GM12878 (cell line): ENCODE data around the gene CDKN1B. TPM values are rescaled to one million over a fixed set of nuclear protein-coding genes. Genes with fewer than 3 reads are reported as not detected.

Source experiments
- ATAC-seq: fragments of 200-7000 bp; cut with Tn5 transposase; 3 replicates; pipeline ENCODE4 v1.9.1; 2020; ENCODE audit warnings: mild to moderate bottlenecking, moderate library complexity
- BruUV-seq: library from RNA; stranded (reverse); fragments of 400-500 nt; replicated peaks from 2 replicates; lab custom pipeline; 2021; lab: Mats Ljungman, UMichigan
- CTCF ChIA-PET: fragments of 300-600 bp; sonication (Branson Sonifier 250); formaldehyde crosslinking; extraction: SDS; loops from one replicate; lab custom pipeline; 2021; ENCODE audit warnings: inconsistent platforms; lab: Yijun Ruan, JAX
- POLR2A ChIA-PET: fragments of 350-600 bp; formaldehyde crosslinking; extraction: SDS; loops from one replicate; lab custom pipeline; 2021; ENCODE audit warnings: inconsistent platforms; lab: Charles Lee
- RAD21 ChIA-PET: fragments of 300-600 bp; sonication (Branson Sonifier 250); formaldehyde crosslinking; loops from one replicate; lab custom pipeline; 2023; ENCODE audit warnings: antibody characterized with exemption; ENCODE audit not compliant: unreplicated experiment; lab: Charles Lee
- SMC1A ChIA-PET: fragments of 300-600 bp; sonication (Branson Sonifier 250); formaldehyde crosslinking; loops from one replicate; lab custom pipeline; 2023; ENCODE audit not compliant: unreplicated experiment, uncharacterized antibody; lab: Charles Lee
- DNase-seq: peaks from one replicate; pipeline ENCODE4 v3.0.0-alpha.2; 2011; ENCODE audit warnings: low read depth, low spot score
- FAIRE-seq: peaks from 3 replicates; lab custom pipeline; 2011; peaks lifted over from hg19 to GRCh38; lab: Jason Lieb, UNC
- H2AFZ ChIP-seq: 2 replicates; pipeline ENCODE4 v1.6.0; 2011; ENCODE audit warnings: low read depth, low read length, control low read depth; ENCODE audit not compliant: control insufficient read depth
- H3K27ac ChIP-seq: 2 replicates; pipeline ENCODE4 v1.5.1; 2011; ENCODE audit warnings: control low read depth; ENCODE audit not compliant: control insufficient read depth, insufficient read depth
- H3K27me3 ChIP-seq, 2 experiments: replicated peaks in 1 of 2; 2 replicates each; pipeline versions ENCODE4 v1.6.0 to v1.6.1; 2011; ENCODE audit warnings: low read length in 1 of 2; ENCODE audit not compliant: control insufficient read depth in 2 of 2, insufficient read depth in 2 of 2
- H3K36me3 ChIP-seq, 2 experiments: 2 replicates each; pipeline ENCODE4 v1.5.1; 2011; ENCODE audit warnings: low read length in 1 of 2; ENCODE audit not compliant: control insufficient read depth in 2 of 2, insufficient read depth in 2 of 2
- H3K4me1 ChIP-seq: 2 replicates; pipeline ENCODE4 v1.6.1; 2011; ENCODE audit warnings: mild to moderate bottlenecking, low read length, moderate library complexity, mixed read lengths; ENCODE audit not compliant: control insufficient read depth, insufficient read depth
- H3K4me2 ChIP-seq: 2 replicates; pipeline ENCODE4 v1.6.0; 2011; ENCODE audit warnings: control low read depth; ENCODE audit not compliant: control insufficient read depth, insufficient read depth
- H3K4me3 ChIP-seq: fragments of 200-600 bp; sonication (generic); 2 replicates; pipeline ENCODE4 v1.5.1; 2016
- H3K79me2 ChIP-seq: 2 replicates; pipeline ENCODE4 v1.6.0; 2011; ENCODE audit warnings: low read length; ENCODE audit not compliant: control insufficient read depth, insufficient read depth
- H3K9ac ChIP-seq: 2 replicates; pipeline ENCODE4 v1.8.0; 2011; ENCODE audit warnings: low read length, control low read depth, mixed read lengths; ENCODE audit not compliant: control insufficient read depth, insufficient read depth
- H3K9me3 ChIP-seq: replicated peaks from 3 replicates; pipeline ENCODE4 v1.5.1; 2011; ENCODE audit warnings: mild to moderate bottlenecking, low read length; ENCODE audit not compliant: control insufficient read depth, insufficient read depth
- H4K20me1 ChIP-seq: 2 replicates; pipeline ENCODE4 v1.6.0; 2011; ENCODE audit not compliant: control insufficient read depth, insufficient read depth
- ASH2L ChIP-seq: fragments of 300-600, 200-600 bp; sonication (generic); IDR thresholded peaks from 2 replicates; pipeline ENCODE4 v1.6.1; 2017; ENCODE audit warnings: low read depth, mild to moderate bottlenecking, borderline replicate concordance
- CREB1 ChIP-seq: IDR thresholded peaks from 2 replicates; pipeline ENCODE4 v1.6.1; 2012; ENCODE audit warnings: low read depth, mild to moderate bottlenecking, inconsistent platforms
- HDGF ChIP-seq: fragments of 450-650 bp; IDR thresholded peaks from 2 replicates; pipeline ENCODE4 v1.6.1; 2016; ENCODE audit warnings: antibody characterized with exemption
- KDM1A ChIP-seq: fragments of 200-600 bp; sonication (generic); IDR thresholded peaks from 2 replicates; pipeline ENCODE4 v1.6.1; 2016; ENCODE audit warnings: borderline replicate concordance
- POLR2AphosphoS5 ChIP-seq: IDR thresholded peaks from 2 replicates; pipeline ENCODE4 v1.6.1; 2011; ENCODE audit warnings: mild to moderate bottlenecking, low read length, inconsistent platforms
- RCOR1 ChIP-seq: conservative IDR thresholded peaks from 2 replicates; pipeline ENCODE4 v1.6.1; 2012; ENCODE audit warnings: low read depth, low read length, improper control_type of control experiment
- ZBTB11 ChIP-seq: fragments of 450-650 bp; formaldehyde crosslinking; IDR thresholded peaks from 2 replicates; pipeline ENCODE4 v1.5.0; 2022; ENCODE audit warnings: mild to moderate bottlenecking, missing genetic modification characterization
- ZBTB4 ChIP-seq: fragments of 450-650 bp; formaldehyde crosslinking; IDR thresholded peaks from 2 replicates; pipeline ENCODE4 v1.4.0; 2022; ENCODE audit warnings: mild to moderate bottlenecking, moderate library complexity
- ZNF24 ChIP-seq: fragments of 450-650 bp; IDR thresholded peaks from 2 replicates; pipeline ENCODE4 v1.6.1; 2017; ENCODE audit warnings: antibody characterized with exemption, mild to moderate bottlenecking
- WGBS: methylation state at CpG from one replicate; pipeline ENCODE4 v1.1.6; 2016; ENCODE audit warnings: low lambda C conversion rate; ENCODE audit not compliant: insufficient replicate concordance, insufficient coverage; ENCODE audit errors: missing lambda C conversion rate; 5-methylcytosine and 5-hydroxymethylcytosine counted together
- in situ Hi-C: fragments of 300-500 bp; cut with MboI; formaldehyde crosslinking; loops from 9 replicates; pipeline ENCODE4 v1.14.3; 2018; ENCODE audit warnings: mixed read lengths
- intact Hi-C: fragments of 100-400 bp; cut with micrococcal nuclease; formaldehyde crosslinking; loops from one replicate; pipeline ENCODE4 v1.14.2; 2022; ENCODE audit not compliant: unreplicated experiment
- polyA plus RNA-seq, 11 experiments: library from polyadenylated mRNA; depleted of rRNA in 4 of 11; unstranded in 6 of 11; stranded (reverse) in 5 of 11; fragments of >200 nt; fragmentation: Nextera tagmentation in 4 of 11; fragmentation: Illumina TruSeq in 1 of 11; extraction: Ambion mirVana in 4 of 11; extraction: Trizol in 1 of 11; gene quantifications; 1 replicate in 1 of 11; 2 replicates in 10 of 11; pipeline versions ENCODE4 v1.2.1 to v1.2.3, GENCODE V29; 2011 to 2016; ENCODE audit warnings: inconsistent platforms in 2 of 11, missing spikeins in 2 of 11, low read depth in 1 of 11
- total RNA-seq, 4 experiments: library from RNA; depleted of rRNA in 3 of 4; stranded (reverse); fragments of >200 nt in 3 of 4; fragmentation: Illumina TruSeq in 1 of 4; extraction: Trizol in 1 of 4; gene quantifications; 2 replicates each; pipeline versions ENCODE4 v1.2.1 to v1.2.3, GENCODE V29; 2013 to 2021

CDKN1B gene
- total and polyA plus RNA-seq, 10 of the 15 experiments (the other 5 are each of a cell fraction or from before 2014, with no cell fraction given), result 4.2 to 39.1 (median 23.1) TPM

- no peaks in the 10 kb centered on the region for H3K79me2 ChIP-seq
- RAD21 ChIA-PET, result interaction anchor here (2.6 kb wide), 1 partner anchor 10 kb away, joined by 6 read pairs; no protein-coding TSS in a partner anchor
- 94% methylated on average over 3 of the region's 3 CpGs for WGBS
- POLR2A ChIA-PET, result interaction anchor here (0.6 to 1.4 kb wide), 2 partner anchors 10 to 100 kb away, joined by 3 to 4 read pairs; no protein-coding TSS in a partner anchor
- H2AFZ ChIP-seq, result no peak overlapping the region
- no peak overlapping the region for H3K4me3 ChIP-seq
- in situ Hi-C loops, result no loop called here
- no peak overlapping the region for H3K27ac ChIP-seq
- H3K27me3 ChIP-seq, result no peaks in the 10 kb centered on the region
- no peak for TF ChIP-seq KDM1A
- no peak for TF ChIP-seq POLR2AphosphoS5
- SMC1A ChIA-PET, result interaction anchor here (0.6 to 2.1 kb wide), 2 partner anchors 11 to 131 kb away, joined by 3 to 7 read pairs; no protein-coding TSS in a partner anchor
- no peak overlapping the region for H3K4me2 ChIP-seq
- intact Hi-C loops, result no loop called here
- ATAC-seq, result no peak
- peaks cover 0 to 5% of the 10 kb centered on the region in 2 experiments; a peak in 2 of 4 replicates for H3K36me3 ChIP-seq
- no peaks in the 10 kb centered on the region for H3K9me3 ChIP-seq
- FAIRE-seq, result no peak
- no peaks in the 10 kb centered on the region; the same call in 1 of the 2 replicates for H3K4me1 ChIP-seq
- H4K20me1 ChIP-seq, result no peaks in the 10 kb centered on the region
- DNase-seq, result no peak
- CTCF ChIA-PET, result interaction anchor here (2.7 kb wide), 1 partner anchor 10 kb away, joined by 14 read pairs; no protein-coding TSS in a partner anchor
- BruUV-seq, result no TSS peak
- H3K9ac ChIP-seq, result no peak overlapping the region
Observed at GRCh38 chr12:12747278-12747677, 30.1 kb downstream of the CDKN1B start.

GRCh38 chr12:12748044-12748443 is 30.9 kb downstream of the CDKN1B start:
- ChIA-PET POLR2A (no interaction called here), SMC1A (interaction anchor here (2.1 kb wide), 1 partner anchor 11 kb away, joined by 7 read pairs; no protein-coding TSS in a partner anchor), CTCF (interaction anchor here (2.7 kb wide), 1 partner anchor 11 kb away, joined by 14 read pairs; no protein-coding TSS in a partner anchor), RAD21 (interaction anchor here (2.6 kb wide), 1 partner anchor 11 kb away, joined by 6 read pairs; no protein-coding TSS in a partner anchor)
- no TSS peak for BruUV-seq
- Histone ChIP-seq H3K4me1 (no peaks in the 10 kb centered on the region; the same call in 1 of the 2 replicates), H2AFZ (no peak overlapping the region), H3K36me3 (peaks cover 0 to 7% of the 10 kb centered on the region in 2 experiments; a peak in 2 of 4 replicates), H3K9me3 (no peaks in the 10 kb centered on the region), H3K9ac (no peak overlapping the region), H3K27ac (no peak overlapping the region), H3K27me3 (no peaks in the 10 kb centered on the region), H3K79me2 (no peaks in the 10 kb centered on the region), H4K20me1 (no peaks in the 10 kb centered on the region), H3K4me3 (no peak overlapping the region), H3K4me2 (no peak overlapping the region)
- 54% methylated on average over 3 of the region's 3 CpGs for WGBS
- FAIRE-seq (no peak), ATAC-seq (no peak), DNase-seq (no peak)
- in situ Hi-C loops, result no loop called here
- intact Hi-C loops, result no loop called here
- TF ChIP-seq ASH2L, result no peak
- TF ChIP-seq HDGF, result no peak
- no peak for TF ChIP-seq ZBTB4 (CRISPR knock-in tag)
- TF ChIP-seq ZNF24, result no peak
- TF ChIP-seq RCOR1, result no peak
- no peak for TF ChIP-seq ZBTB11 (CRISPR knock-in tag)
- no peak for TF ChIP-seq CREB1
